ENCODE measurements around the gene TMEM178B. TPM values are rescaled to one million over a fixed set of nuclear protein-coding genes. Genes with fewer than 3 reads are reported as not detected.

Gene TMEM178B
- total RNA-seq, 1 experiment from 2014 or later, result 0.73 TPM

GRCh38 chr7:141251957-141252356, 178.1 kb downstream of the TMEM178B start:
- H3K27ac ChIP-seq, result no peak overlapping the region
- H3K4me3 ChIP-seq, result no peak overlapping the region
- no peaks in the 10 kb centered on the region for H3K27me3 ChIP-seq
- H3K36me3 ChIP-seq, result no peaks in the 10 kb centered on the region
- no peaks in the 10 kb centered on the region for H3K4me1 ChIP-seq
- no peak for DNase-seq
- H3K9me3 ChIP-seq (replicated peaks), result no peaks in the 10 kb centered on the region

- peaks cover 6% of the 10 kb centered on the region; the same call in 1 of the 2 replicates for H3K9me3 ChIP-seq (replicated peaks)
- no peak overlapping the region for H3K27ac ChIP-seq
- no peak for DNase-seq
- H3K4me1 ChIP-seq, result no peaks in the 10 kb centered on the region
- H3K4me3 ChIP-seq, result no peak overlapping the region
- H3K36me3 ChIP-seq, result no peaks in the 10 kb centered on the region
- H3K27me3 ChIP-seq, result no peaks in the 10 kb centered on the region
These were observed 183.7 kb downstream of the TMEM178B start for GRCh38 chr7:141257597-141257996.

- H3K27me3 ChIP-seq, result no peaks in the 10 kb centered on the region
- H3K27ac ChIP-seq, result no peak overlapping the region
- no peaks in the 10 kb centered on the region for H3K36me3 ChIP-seq
- H3K4me1 ChIP-seq, result no peaks in the 10 kb centered on the region
- no peak overlapping the region for H3K4me3 ChIP-seq
- no peak for DNase-seq
- H3K9me3 ChIP-seq (replicated peaks), result peaks cover 6% of the 10 kb centered on the region; the same call in 1 of the 2 replicates
These were observed 184.7 kb downstream of the TMEM178B start for GRCh38 chr7:141258559-141258958.

- Histone ChIP-seq H3K4me3 (no peak overlapping the region), H3K9me3 (replicated peaks) (peaks cover 6% of the 10 kb centered on the region; the same call in 1 of the 2 replicates), H3K4me1 (no peaks in the 10 kb centered on the region), H3K36me3 (no peaks in the 10 kb centered on the region), H3K27ac (no peak overlapping the region), H3K27me3 (no peaks in the 10 kb centered on the region)
- peak in 1 of 2 experiments; percentile 6 for DNase-seq
These were observed 188.5 kb downstream of the TMEM178B start for GRCh38 chr7:141262101-141263090.

- no peak overlapping the region for H3K27ac ChIP-seq
- H3K27me3 ChIP-seq, result no peaks in the 10 kb centered on the region; the same call in 1 of the 2 replicates
- DNase-seq, result no peak
- H3K4me3 ChIP-seq, result no peak overlapping the region
- peaks cover 3% of the 10 kb centered on the region; the same call in 1 of the 2 replicates for H3K9me3 ChIP-seq (replicated peaks)
- no peaks in the 10 kb centered on the region for H3K4me1 ChIP-seq
- H3K36me3 ChIP-seq, result no peaks in the 10 kb centered on the region
These were observed 189.6 kb downstream of the TMEM178B start for GRCh38 chr7:141263508-141263907.

GRCh38 chr7:141263983-141264382, 190.1 kb downstream of the TMEM178B start:
- no peak overlapping the region for H3K4me3 ChIP-seq
- no peaks in the 10 kb centered on the region for H3K36me3 ChIP-seq
- no peak overlapping the region for H3K27ac ChIP-seq
- H3K4me1 ChIP-seq, result no peaks in the 10 kb centered on the region
- DNase-seq, result no peak
- no peaks in the 10 kb centered on the region; the same call in 1 of the 2 replicates for H3K27me3 ChIP-seq
- no peaks in the 10 kb centered on the region for H3K9me3 ChIP-seq (replicated peaks)

- Histone ChIP-seq H3K27me3 (no peaks in the 10 kb centered on the region; the same call in 1 of the 2 replicates), H3K9me3 (replicated peaks) (no peaks in the 10 kb centered on the region), H3K27ac (no peak overlapping the region), H3K4me1 (no peaks in the 10 kb centered on the region), H3K4me3 (no peak overlapping the region), H3K36me3 (no peaks in the 10 kb centered on the region)
- DNase-seq, result no peak
These were observed 190.6 kb downstream of the TMEM178B start for GRCh38 chr7:141264511-141264910.

GRCh38 chr7:141265668-141266067, 191.8 kb downstream of the TMEM178B start:
- Histone ChIP-seq H3K36me3 (no peaks in the 10 kb centered on the region), H3K27me3 (no peaks in the 10 kb centered on the region; the same call in 1 of the 2 replicates), H3K27ac (no peak overlapping the region), H3K9me3 (replicated peaks) (no peaks in the 10 kb centered on the region), H3K4me1 (no peaks in the 10 kb centered on the region), H3K4me3 (no peak overlapping the region)
- DNase-seq, result no peak

GRCh38 chr7:141268614-141269013, 194.8 kb downstream of the TMEM178B start:
- Histone ChIP-seq H3K9me3 (replicated peaks) (no peaks in the 10 kb centered on the region), H3K4me1 (no peaks in the 10 kb centered on the region), H3K27ac (no peak overlapping the region), H3K4me3 (no peak overlapping the region), H3K27me3 (peaks cover 1% of the 10 kb centered on the region; the same call in 1 of the 2 replicates), H3K36me3 (no peaks in the 10 kb centered on the region)
- no peak for DNase-seq

- Histone ChIP-seq H3K9me3 (replicated peaks) (0 out of 2 replicates have a peak, but pooled peaks cover 3% of the 10 kb centered on the region), H3K27me3 (peaks cover 6% of the 10 kb centered on the region; the same call in 1 of the 2 replicates), H3K4me3 (no peak overlapping the region), H3K27ac (no peak overlapping the region), H3K36me3 (no peaks in the 10 kb centered on the region), H3K4me1 (no peaks in the 10 kb centered on the region)
- DNase-seq, result no peak
These were observed 197.6 kb downstream of the TMEM178B start for GRCh38 chr7:141271451-141271850.

- Histone ChIP-seq H3K36me3 (no peaks in the 10 kb centered on the region), H3K27me3 (peaks cover 6% of the 10 kb centered on the region; the same call in 1 of the 2 replicates), H3K9me3 (replicated peaks) (0 out of 2 replicates have a peak, but pooled peaks cover 3% of the 10 kb centered on the region), H3K4me3 (no peak overlapping the region), H3K4me1 (no peaks in the 10 kb centered on the region), H3K27ac (no peak overlapping the region)
- DNase-seq, result no peak
These were observed 198.6 kb downstream of the TMEM178B start for GRCh38 chr7:141272417-141272816.

GRCh38 chr7:141275350-141275749, 201.5 kb downstream of the TMEM178B start:
- no peak for DNase-seq
- no peak overlapping the region for H3K4me3 ChIP-seq
- no peak overlapping the region for H3K27ac ChIP-seq
- H3K4me1 ChIP-seq, result no peaks in the 10 kb centered on the region
- peaks cover 6% of the 10 kb centered on the region; the same call in 1 of the 2 replicates for H3K27me3 ChIP-seq
- 0 out of 2 replicates have a peak, but pooled peaks cover 3% of the 10 kb centered on the region for H3K9me3 ChIP-seq (replicated peaks)
- no peaks in the 10 kb centered on the region for H3K36me3 ChIP-seq

- no peaks in the 10 kb centered on the region for H3K36me3 ChIP-seq
- no peak overlapping the region for H3K4me3 ChIP-seq
- 0 out of 2 replicates have a peak, but pooled peaks cover 3% of the 10 kb centered on the region for H3K9me3 ChIP-seq (replicated peaks)
- no peak for DNase-seq
- peaks cover 6% of the 10 kb centered on the region; the same call in 1 of the 2 replicates for H3K27me3 ChIP-seq
- no peak overlapping the region for H3K27ac ChIP-seq
- H3K4me1 ChIP-seq, result no peaks in the 10 kb centered on the region
These were observed 202.2 kb downstream of the TMEM178B start for GRCh38 chr7:141276031-141276430.

- Histone ChIP-seq H3K27me3 (peaks cover 6% of the 10 kb centered on the region; the same call in 1 of the 2 replicates), H3K36me3 (no peaks in the 10 kb centered on the region), H3K9me3 (replicated peaks) (no peaks in the 10 kb centered on the region), H3K4me3 (no peak overlapping the region), H3K4me1 (no peaks in the 10 kb centered on the region), H3K27ac (no peak overlapping the region)
- DNase-seq, result no peak
These were observed 206.2 kb downstream of the TMEM178B start for GRCh38 chr7:141280100-141280499.

- DNase-seq, result no peak
- no peaks in the 10 kb centered on the region for H3K4me1 ChIP-seq
These were observed 207.4 kb downstream of the TMEM178B start for GRCh38 chr7:141281311-141281710.

More at GRCh38 chr7:141281311-141281710, 207.4 kb downstream of the TMEM178B start:
- Histone ChIP-seq H3K4me3 (no peak overlapping the region), H3K9me3 (replicated peaks) (no peaks in the 10 kb centered on the region), H3K36me3 (no peaks in the 10 kb centered on the region), H3K27me3 (peaks cover 6% of the 10 kb centered on the region; the same call in 1 of the 2 replicates), H3K27ac (no peak overlapping the region)

Data from SJCRH30 (cell line).